Muscle layer of colon (tissue), 2 donors: Measurements from ENCODE around the gene DAPK1.
A peak's percentile ranks its signal among the peaks of the same experiment; 100 is the strongest.

Source experiments
- H3K27ac ChIP-seq: one replicate; pipeline ENCODE4 v1.7.0; 2013; ENCODE audit warnings: low read depth, mild to moderate bottlenecking, low read length, moderate library complexity
- H3K27me3 ChIP-seq, 2 donors: one replicate each; pipeline ENCODE4 v1.7.0; 2013; ENCODE audit warnings: low read length in 2 of 2, mild to moderate bottlenecking in 2 of 2; ENCODE audit not compliant: insufficient read depth in 2 of 2, control insufficient read depth in 1 of 2
- H3K36me3 ChIP-seq: one replicate; pipeline ENCODE4 v1.7.0; 2013; ENCODE audit warnings: mild to moderate bottlenecking, low read length; ENCODE audit not compliant: insufficient read depth
- H3K4me1 ChIP-seq: one replicate; pipeline ENCODE4 v1.7.0; 2013; ENCODE audit warnings: mild to moderate bottlenecking, low read length; ENCODE audit not compliant: insufficient read depth
- H3K4me3 ChIP-seq, 2 donors: one replicate each; pipeline ENCODE4 v1.7.0; 2013; ENCODE audit warnings: low read length in 2 of 2, low read depth in 1 of 2, mild to moderate bottlenecking in 1 of 2, moderate library complexity in 1 of 2
- H3K9ac ChIP-seq: one replicate; pipeline ENCODE4 v1.7.0; 2013; ENCODE audit warnings: low read length
- H3K9me3 ChIP-seq: one replicate; pipeline ENCODE4 v1.7.0; 2013; ENCODE audit warnings: mild to moderate bottlenecking, low read length
- donor health status: abdominal sarcoma.
- donor health status: Adenocarcinoma of cecum.

The DAPK1 gene

GRCh38 chr9:87564111-87564510 lies 66.4 kb downstream of the DAPK1 start:
- Histone ChIP-seq H3K9me3 (no peaks in the 10 kb centered on the region), H3K4me3 (no peak overlapping the region), H3K27me3 (no peaks in the 10 kb centered on the region), H3K4me1 (peaks cover 76% of the 10 kb centered on the region), H3K36me3 (no peaks in the 10 kb centered on the region), H3K27ac (peak overlapping the region; percentile 35), H3K9ac (no peak overlapping the region)

GRCh38 chr9:87564791-87565241 lies 67.1 kb downstream of the DAPK1 start:
- Histone ChIP-seq H3K27me3 (no peaks in the 10 kb centered on the region), H3K4me3 (no peak overlapping the region), H3K9ac (no peak overlapping the region), H3K36me3 (no peaks in the 10 kb centered on the region), H3K4me1 (peaks cover 83% of the 10 kb centered on the region), H3K9me3 (no peaks in the 10 kb centered on the region), H3K27ac (peak overlapping the region; percentile 50)

GRCh38 chr9:87567001-87567400 lies 69.3 kb downstream of the DAPK1 start:
- Histone ChIP-seq H3K27ac (no peak overlapping the region), H3K9ac (no peak overlapping the region), H3K36me3 (no peaks in the 10 kb centered on the region), H3K27me3 (no peaks in the 10 kb centered on the region), H3K4me1 (peaks cover 95% of the 10 kb centered on the region), H3K9me3 (no peaks in the 10 kb centered on the region), H3K4me3 (peak overlapping the region in 1 of 2 donors; percentile 7)

- Histone ChIP-seq H3K9me3 (no peaks in the 10 kb centered on the region), H3K27me3 (no peaks in the 10 kb centered on the region), H3K4me3 (peak overlapping the region in 1 of 2 donors; percentile 7), H3K27ac (no peak overlapping the region), H3K9ac (no peak overlapping the region), H3K36me3 (no peaks in the 10 kb centered on the region), H3K4me1 (peaks cover 94% of the 10 kb centered on the region)
Observed at GRCh38 chr9:87567571-87567970, 69.9 kb downstream of the DAPK1 start.

- no peak overlapping the region for H3K27ac ChIP-seq
- H3K9ac ChIP-seq, result no peak overlapping the region
- H3K4me3 ChIP-seq, result no peak overlapping the region
- no peaks in the 10 kb centered on the region for H3K27me3 ChIP-seq
- no peaks in the 10 kb centered on the region for H3K9me3 ChIP-seq
- H3K36me3 ChIP-seq, result no peaks in the 10 kb centered on the region
- H3K4me1 ChIP-seq, result peaks cover 90% of the 10 kb centered on the region
Observed at GRCh38 chr9:87567983-87568382, 70.3 kb downstream of the DAPK1 start.

GRCh38 chr9:87568401-87568800 lies 70.7 kb downstream of the DAPK1 start:
- peak overlapping the region; percentile 53 for H3K27ac ChIP-seq
- H3K27me3 ChIP-seq, result no peaks in the 10 kb centered on the region
- H3K36me3 ChIP-seq, result no peaks in the 10 kb centered on the region
- H3K9ac ChIP-seq, result no peak overlapping the region
- H3K9me3 ChIP-seq, result no peaks in the 10 kb centered on the region
- H3K4me1 ChIP-seq, result peaks cover 89% of the 10 kb centered on the region
- H3K4me3 ChIP-seq, result no peak overlapping the region

GRCh38 chr9:87569008-87569509 lies 71.4 kb downstream of the DAPK1 start:
- Histone ChIP-seq H3K9ac (no peak overlapping the region), H3K36me3 (no peaks in the 10 kb centered on the region), H3K4me3 (no peak overlapping the region), H3K4me1 (peaks cover 83% of the 10 kb centered on the region), H3K27ac (peak overlapping the region; percentile 53), H3K27me3 (no peaks in the 10 kb centered on the region), H3K9me3 (no peaks in the 10 kb centered on the region)

- Histone ChIP-seq H3K4me3 (no peak overlapping the region), H3K36me3 (no peaks in the 10 kb centered on the region), H3K27me3 (no peaks in the 10 kb centered on the region), H3K27ac (peak overlapping the region; percentile 53), H3K9me3 (no peaks in the 10 kb centered on the region), H3K9ac (no peak overlapping the region), H3K4me1 (peaks cover 78% of the 10 kb centered on the region)
Observed at GRCh38 chr9:87569518-87569917, 71.9 kb downstream of the DAPK1 start.

- Histone ChIP-seq H3K4me3 (no peak overlapping the region), H3K4me1 (peaks cover 71% of the 10 kb centered on the region), H3K9ac (no peak overlapping the region), H3K9me3 (no peaks in the 10 kb centered on the region), H3K27me3 (no peaks in the 10 kb centered on the region), H3K36me3 (no peaks in the 10 kb centered on the region), H3K27ac (peak overlapping the region; percentile 41)
Observed at GRCh38 chr9:87570000-87570908, 72.6 kb downstream of the DAPK1 start.

GRCh38 chr9:87572719-87573118 lies 75.1 kb downstream of the DAPK1 start:
- Histone ChIP-seq H3K4me3 (no peak overlapping the region), H3K9ac (no peak overlapping the region), H3K36me3 (no peaks in the 10 kb centered on the region), H3K9me3 (no peaks in the 10 kb centered on the region), H3K27ac (peak overlapping the region; percentile 27), H3K4me1 (peaks cover 62% of the 10 kb centered on the region), H3K27me3 (no peaks in the 10 kb centered on the region)

GRCh38 chr9:87573841-87574342 lies 76.2 kb downstream of the DAPK1 start:
- Histone ChIP-seq H3K27me3 (no peaks in the 10 kb centered on the region), H3K4me1 (peaks cover 62% of the 10 kb centered on the region), H3K4me3 (no peak overlapping the region), H3K27ac (no peak overlapping the region), H3K36me3 (no peaks in the 10 kb centered on the region), H3K9ac (no peak overlapping the region), H3K9me3 (no peaks in the 10 kb centered on the region)
